Colonic mucosa (tissue), 4 donors: ENCODE results near the gene NR1I3. TPM values are rescaled to one million over a fixed set of nuclear protein-coding genes. Genes with fewer than 3 reads are reported as not detected.
A peak's percentile ranks its signal among the peaks of the same experiment; 100 is the strongest.

ENCODE experiments used
- DNase-seq: peaks from one replicate; pipeline ENCODE4 v3.0.0-alpha.2; 2020
- H3K27ac ChIP-seq: fragments of 200-600 bp; one replicate; pipeline ENCODE4 v1.8.0; 2021
- H3K27me3 ChIP-seq: fragments of 200-600 bp; one replicate; pipeline ENCODE4 v1.8.0; 2021
- H3K36me3 ChIP-seq: fragments of 200-600 bp; one replicate; pipeline ENCODE4 v1.8.0; 2021
- H3K4me1 ChIP-seq: fragments of 200-600 bp; one replicate; pipeline ENCODE4 v1.8.0; 2021; ENCODE audit warnings: mild to moderate bottlenecking
- H3K4me3 ChIP-seq: fragments of 200-600 bp; one replicate; pipeline ENCODE4 v1.8.0; 2021
- H3K9ac ChIP-seq, 2 donors: one replicate each; pipeline ENCODE4 v1.7.0; 2013; ENCODE audit warnings: control low read depth in 2 of 2, low read depth in 2 of 2, low read length in 2 of 2
- H3K9me3 ChIP-seq: fragments of 200-600 bp; one replicate; pipeline ENCODE4 v1.8.0; 2021
- CTCF ChIP-seq: fragments of 200-600 bp; IDR thresholded peaks from one replicate; pipeline ENCODE4 v1.8.0; 2022; ENCODE audit warnings: antibody characterized with exemption, mild to moderate bottlenecking
- intact Hi-C: fragments of 100-400 bp; cut with DNase I; formaldehyde crosslinking; loops from one replicate; pipeline ENCODE4 v1.14.1; 2022
- total RNA-seq, 2 donors: library from RNA; stranded (reverse); fragmentation: NEBNext Ultra II Directional in 1 of 2; extraction: Animal tissue kit (Norgen Biotek cat#: 25700) in 1 of 2; gene quantifications; one replicate each; pipeline ENCODE4 v1.2.1, GENCODE V29; 2021
- donor health status: healthy.
- donor health status: DM: no; HTN: no; CAD: no.
- donor health status: DM: no; HTN: no; CAD: no.

NR1I3 gene
- total RNA-seq, 2 donors from 2014 or later, result not detected

- H3K4me1 ChIP-seq, result no peaks in the 10 kb centered on the region
- no peak overlapping the region for H3K4me3 ChIP-seq
- no peaks in the 10 kb centered on the region for H3K27me3 ChIP-seq
- no peaks in the 10 kb centered on the region for H3K9me3 ChIP-seq
- DNase-seq, result no peak
- no peak for TF ChIP-seq CTCF
- peaks cover 11% of the 10 kb centered on the region for H3K36me3 ChIP-seq
- peak overlapping the region in 1 of 2 donors; percentile 51 for H3K9ac ChIP-seq
- intact Hi-C loops, result no loop called here
- H3K27ac ChIP-seq, result peak overlapping the region; percentile 44
Measured at GRCh38 chr1:161206411-161207140, 31.4 kb downstream of the NR1I3 start.

GRCh38 chr1:161201836-161202712 is 35.9 kb downstream of the NR1I3 start, which contains the start of gene NDUFS2:
TSS of gene NDUFS2 (plus strand) at chr1:161202367. CDS start at chr1:161202386, 19 bp downstream.
- H3K9ac ChIP-seq, result peak within 1 kb of the TSS; percentile 70 to 96
- intact Hi-C loops, result no loop called here
- H3K4me3 ChIP-seq, result peak within 1 kb of the TSS; percentile 49
- H3K27ac ChIP-seq, result peak within 1 kb of the TSS; percentile 86
- no peaks in the 10 kb centered on the region for H3K27me3 ChIP-seq
- no peaks in the 10 kb centered on the region for H3K36me3 ChIP-seq
- H3K4me1 ChIP-seq, result no peaks in the 10 kb centered on the region
- TF ChIP-seq CTCF, result no peak
- H3K9me3 ChIP-seq, result no peaks in the 10 kb centered on the region
- DNase-seq, result peak; percentile 98

GRCh38 chr1:161200992-161201835 is 36.8 kb downstream of the NR1I3 start:
- no peak for TF ChIP-seq CTCF
- Histone ChIP-seq H3K9me3 (no peaks in the 10 kb centered on the region), H3K36me3 (no peaks in the 10 kb centered on the region), H3K4me1 (no peaks in the 10 kb centered on the region), H3K9ac (peak overlapping the region; percentile 70 to 96), H3K4me3 (peak overlapping the region; percentile 49), H3K27ac (peak overlapping the region; percentile 86), H3K27me3 (no peaks in the 10 kb centered on the region)
- intact Hi-C loops, result no loop called here
- peak; percentile 45 for DNase-seq

GRCh38 chr1:161200421-161200991 is 37.5 kb downstream of the NR1I3 start:
- intact Hi-C loops, result no loop called here
- Histone ChIP-seq H3K4me3 (no peak overlapping the region), H3K27me3 (no peaks in the 10 kb centered on the region), H3K36me3 (no peaks in the 10 kb centered on the region), H3K4me1 (no peaks in the 10 kb centered on the region), H3K9ac (peak overlapping the region in 1 of 2 donors; percentile 2), H3K27ac (peak overlapping the region; percentile 86), H3K9me3 (no peaks in the 10 kb centered on the region)
- TF ChIP-seq CTCF, result no peak
- no peak for DNase-seq
